GM18951 (cell line): ENCODE measurements around the gene INSL4.

Experiments used
- POLR2A ChIP-seq: IDR thresholded peaks from 4 replicates; pipeline ENCODE4 v1.6.1; 2011; ENCODE audit warnings: mild to moderate bottlenecking; ENCODE audit not compliant: insufficient read length, insufficient read depth; ENCODE audit errors: extremely low read depth
- in situ Hi-C: fragments of 300-500 bp; cut with MboI; formaldehyde crosslinking; loops from one replicate; pipeline ENCODE4 v1.12.0; 2022; ENCODE audit warnings: low sequenced_read_pairs, mixed read lengths, inconsistent platforms; ENCODE audit not compliant: unreplicated experiment

INSL4 gene

GRCh38 chr9:5265939-5266338, 34.7 kb downstream of the INSL4 start:
- no peak for TF ChIP-seq POLR2A
- in situ Hi-C loops, result no loop called here

GRCh38 chr9:5269249-5269715, 38.1 kb downstream of the INSL4 start:
- no peak for TF ChIP-seq POLR2A
- in situ Hi-C loops, result no loop called here

- no peak for TF ChIP-seq POLR2A
- in situ Hi-C loops, result no loop called here
Measured at GRCh38 chr9:5274770-5275169, 43.6 kb downstream of the INSL4 start.

- in situ Hi-C loops, result no loop called here
- no peak for TF ChIP-seq POLR2A
Measured at GRCh38 chr9:5278486-5278885, 47.3 kb downstream of the INSL4 start.
